HepG2 (cell line): ENCODE data around the gene SHISA4. TPM values are rescaled to one million over a fixed set of nuclear protein-coding genes. Genes with fewer than 3 reads are reported as not detected.

Experiments
- AFF4 ChIP-seq: sonication (generic); formaldehyde crosslinking; IDR thresholded peaks from 2 replicates; pipeline ENCODE4 v1.4.0; 2020; ENCODE audit warnings: missing genetic modification reagents
- BRD4 ChIP-seq: sonication (generic); formaldehyde crosslinking; IDR thresholded peaks from 2 replicates; pipeline ENCODE4 v1.4.0; 2020; ENCODE audit warnings: missing genetic modification reagents
- CSRNP1 ChIP-seq: sonication (generic); formaldehyde crosslinking; IDR thresholded peaks from 2 replicates; pipeline ENCODE4 v1.8.1; 2023; ENCODE audit warnings: mild to moderate bottlenecking, missing genetic modification reagents
- GMEB2 ChIP-seq: IDR thresholded peaks from 2 replicates; pipeline ENCODE4 v1.6.1; 2016; ENCODE audit warnings: missing biosample characterization, missing genetic modification reagents, low read depth
- HNF4G ChIP-seq, 2 experiments: sonication (generic) in 1 of 2; formaldehyde crosslinking in 1 of 2; IDR thresholded peaks; 2 replicates each; pipeline versions ENCODE4 v1.4.0 to v1.6.1; 2011 to 2020; ENCODE audit warnings: borderline replicate concordance in 2 of 2, low read depth in 2 of 2, mild to moderate bottlenecking in 2 of 2, low read length in 1 of 2, missing genetic modification reagents in 1 of 2, moderate library complexity in 1 of 2
- KAT8 ChIP-seq: IDR thresholded peaks from 2 replicates; pipeline ENCODE4 v1.6.1; 2016; ENCODE audit warnings: missing genetic modification reagents, missing compliant biosample characterization
- MTF1 ChIP-seq: sonication (generic); formaldehyde crosslinking; IDR thresholded peaks from 2 replicates; pipeline ENCODE4 v1.5.0; 2020; ENCODE audit warnings: missing genetic modification reagents
- NONO ChIP-seq, 2 experiments: fragments of 450-650 bp in 1 of 2; sonication (generic) in 1 of 2; formaldehyde crosslinking in 1 of 2; IDR thresholded peaks in 1 of 2; conservative IDR thresholded peaks in 1 of 2; 2 replicates each; pipeline versions ENCODE4 v1.6.1 to v1.8.0; 2017 to 2022; ENCODE audit warnings: mild to moderate bottlenecking in 1 of 2, missing genetic modification reagents in 1 of 2, moderate library complexity in 1 of 2
- NR2F1 ChIP-seq, 2 experiments: fragments of 450-650 bp in 1 of 2; formaldehyde crosslinking in 1 of 2; IDR thresholded peaks; 2 replicates each; pipeline versions ENCODE4 v1.5.0 to v1.6.1; 2016 to 2020; ENCODE audit warnings: mild to moderate bottlenecking in 1 of 2, missing compliant biosample characterization in 1 of 2, missing genetic modification reagents in 1 of 2, moderate library complexity in 1 of 2
- POGZ ChIP-seq: sonication (generic); formaldehyde crosslinking; IDR thresholded peaks from 2 replicates; pipeline ENCODE4 v1.4.0; 2020; ENCODE audit warnings: mild to moderate bottlenecking, missing genetic modification reagents
- RCOR2 ChIP-seq: IDR thresholded peaks from 2 replicates; pipeline ENCODE4 v1.6.1; 2016; ENCODE audit warnings: missing biosample characterization, missing genetic modification reagents
- SOX6 ChIP-seq, 2 experiments: fragments of 450-650 bp in 1 of 2; sonication (generic) in 1 of 2; formaldehyde crosslinking in 1 of 2; IDR thresholded peaks; 2 replicates each; pipeline versions ENCODE4 v1.4.0 to v1.6.1; 2017 to 2020; ENCODE audit warnings: antibody characterized with exemption in 1 of 2, mild to moderate bottlenecking in 1 of 2, missing genetic modification reagents in 1 of 2
- SPEN ChIP-seq: sonication (generic); formaldehyde crosslinking; IDR thresholded peaks from 2 replicates; pipeline ENCODE4 v1.5.1; 2020; ENCODE audit warnings: low read depth, mild to moderate bottlenecking, missing genetic modification reagents
- SSRP1 ChIP-seq: IDR thresholded peaks from 2 replicates; pipeline ENCODE4 v1.6.1; 2016; ENCODE audit warnings: control low read depth
- ZNF549 ChIP-seq: sonication (generic); formaldehyde crosslinking; IDR thresholded peaks from 2 replicates; pipeline ENCODE4 v1.5.0; 2020; ENCODE audit warnings: missing genetic modification reagents
- ZSCAN22 ChIP-seq: sonication (generic); formaldehyde crosslinking; IDR thresholded peaks from 2 replicates; pipeline ENCODE4 v1.4.0; 2020; ENCODE audit warnings: mild to moderate bottlenecking, missing genetic modification reagents
- ZSCAN31 ChIP-seq: sonication (generic); formaldehyde crosslinking; IDR thresholded peaks from 2 replicates; pipeline ENCODE4 v1.5.0; 2020; ENCODE audit warnings: low read depth, mild to moderate bottlenecking, missing genetic modification reagents
- polyA plus RNA-seq, 8 experiments: library from polyadenylated mRNA; depleted of rRNA in 3 of 8; stranded (reverse) in 7 of 8; unstranded in 1 of 8; fragments of >200 nt; fragmentation: Illumina TruSeq in 4 of 8; extraction: Trizol in 4 of 8; gene quantifications; 2 replicates each; pipeline versions ENCODE4 v1.2.1 to v1.2.3, GENCODE V29; 2011 to 2016; ENCODE audit warnings: low read depth in 4 of 8, missing spikeins in 1 of 8, mixed read lengths in 1 of 8; ENCODE audit not compliant: insufficient read depth in 1 of 8
- total RNA-seq, 5 experiments: library from RNA; depleted of rRNA; stranded (reverse); fragments of >200 nt; fragmentation: Illumina TruSeq; extraction: Trizol; gene quantifications; 2 replicates each; pipeline ENCODE4 v1.2.3, GENCODE V29; 2016; ENCODE audit warnings: low read depth in 1 of 5
- TF ChIP-seq, protein P1 (sequence below): IDR thresholded peaks from 2 replicates; pipeline ENCODE4 v1.6.1; 2016

SHISA4 gene
- total and polyA plus RNA-seq, 2 of the 13 experiments (the other 11 are each of a cell fraction or from before 2014, with no cell fraction given) = 0.51 to 1.0 TPM

DNA sequence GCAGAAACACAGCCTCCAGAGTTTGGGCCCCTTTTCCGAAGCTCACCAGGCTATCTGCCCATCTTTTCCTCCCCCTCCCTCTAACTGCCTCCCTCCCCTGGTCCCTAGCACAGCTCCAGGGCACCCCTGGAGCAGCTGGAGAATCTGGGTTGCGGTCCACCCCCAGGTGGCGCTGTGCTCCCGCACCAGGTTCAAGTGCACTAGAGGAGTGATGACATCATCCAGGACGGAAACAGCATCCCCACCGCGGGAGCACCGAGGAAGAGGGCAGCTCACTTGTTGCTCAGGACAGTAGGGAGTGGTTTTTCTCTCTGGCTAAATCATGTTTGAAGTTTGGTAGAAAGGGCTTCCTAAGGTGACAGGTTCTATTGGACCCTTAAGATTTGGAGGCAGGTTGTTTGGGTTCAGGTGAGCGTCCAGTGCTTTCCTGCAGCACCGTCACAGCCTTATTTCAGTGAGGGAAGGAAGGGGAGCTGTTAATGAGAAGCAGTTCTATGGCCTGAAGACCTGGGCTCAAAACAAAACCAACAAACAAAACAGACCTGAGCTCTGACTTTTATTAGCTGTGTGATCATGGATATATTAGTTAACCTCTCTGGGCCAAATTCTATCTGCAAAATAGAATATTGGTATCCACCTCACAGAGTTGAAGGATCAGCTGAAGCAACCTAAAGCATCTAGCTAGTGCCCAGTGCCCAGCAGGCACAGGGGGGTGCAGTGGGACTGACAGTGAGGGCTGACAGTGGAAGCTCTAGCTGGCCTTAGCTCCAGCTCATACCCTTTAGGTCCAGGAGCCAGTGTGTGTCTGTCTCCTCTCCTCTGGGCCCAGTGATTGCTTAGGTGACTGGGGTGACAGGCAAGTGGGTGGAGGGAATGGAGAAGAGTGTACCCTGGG, 7.5 kb downstream of the SHISA4 start (continued):
- no peak for TF ChIP-seq AFF4
- no peak for TF ChIP-seq ZNF549 (CRISPR knock-in tag)
- no peak for TF ChIP-seq CSRNP1 (CRISPR knock-in tag)
- TF ChIP-seq SPEN (CRISPR knock-in tag) = no peak
- no peak for TF ChIP-seq NONO (IDR thresholded peaks at IDR 0.05)
- TF ChIP-seq NONO (CRISPR knock-in tag; conservative IDR thresholded peaks at IDR 0.05) = no peak
- no peak for TF ChIP-seq ZSCAN22 (CRISPR knock-in tag)
- TF ChIP-seq BRD4 (CRISPR knock-in tag) = no peak
- no peak for TF ChIP-seq GMEB2 (CRISPR knock-in tag)
- TF ChIP-seq, protein P1, sequence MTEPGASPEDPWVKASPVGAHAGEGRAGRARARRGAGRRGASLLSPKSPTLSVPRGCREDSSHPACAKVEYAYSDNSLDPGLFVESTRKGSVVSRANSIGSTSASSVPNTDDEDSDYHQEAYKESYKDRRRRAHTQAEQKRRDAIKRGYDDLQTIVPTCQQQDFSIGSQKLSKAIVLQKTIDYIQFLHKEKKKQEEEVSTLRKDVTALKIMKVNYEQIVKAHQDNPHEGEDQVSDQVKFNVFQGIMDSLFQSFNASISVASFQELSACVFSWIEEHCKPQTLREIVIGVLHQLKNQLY (CRISPR knock-in tag) = no peak
- no peak for TF ChIP-seq SOX6 (IDR thresholded peaks at IDR 0.05)
- peak; percentile 41; the same call in 1 of the 2 replicates for TF ChIP-seq SOX6 (CRISPR knock-in tag; IDR thresholded peaks at IDR 0.05)
- no peak for TF ChIP-seq MTF1
- no peak for TF ChIP-seq HNF4G (IDR thresholded peaks at IDR 0.05; ENCODE audit: borderline replicate concordance, low read depth, low read length)
- no peak for TF ChIP-seq HNF4G (CRISPR knock-in tag; IDR thresholded peaks at IDR 0.05; ENCODE audit: borderline replicate concordance, low read depth)
- TF ChIP-seq SSRP1 = no peak
- no peak for TF ChIP-seq NR2F1 (CRISPR knock-in tag; IDR thresholded peaks at IDR 0.05)
- peak; percentile 49; the same call in 1 of the 2 replicates for TF ChIP-seq POGZ (CRISPR knock-in tag)
- 0 out of 2 replicates have a peak, but pooled peaks have one; percentile 34 for TF ChIP-seq KAT8 (CRISPR knock-in tag)
- no peak for TF ChIP-seq ZSCAN31 (CRISPR knock-in tag)
- TF ChIP-seq RCOR2 = peak; percentile 31; the same call in 1 of the 2 replicates
